HL-60/S4 treated with phorbol 12-myristate 13-acetate at 8.2 ng/mL for 4 days and 3 days (cell line): Measurements from ENCODE around the gene EEF1A1.

Experiments used
- in situ Hi-C: fragments of 300-500 bp; cut with MboI; formaldehyde crosslinking; loops from 2 replicates; pipeline ENCODE4 v1.15.0; 2022; ENCODE audit warnings: low sequenced_read_pairs

The EEF1A1 gene

GRCh38 chr6:73538116-73538779 is 17.4 kb upstream of the EEF1A1 start:
- in situ Hi-C loops, result no loop called here

DNA sequence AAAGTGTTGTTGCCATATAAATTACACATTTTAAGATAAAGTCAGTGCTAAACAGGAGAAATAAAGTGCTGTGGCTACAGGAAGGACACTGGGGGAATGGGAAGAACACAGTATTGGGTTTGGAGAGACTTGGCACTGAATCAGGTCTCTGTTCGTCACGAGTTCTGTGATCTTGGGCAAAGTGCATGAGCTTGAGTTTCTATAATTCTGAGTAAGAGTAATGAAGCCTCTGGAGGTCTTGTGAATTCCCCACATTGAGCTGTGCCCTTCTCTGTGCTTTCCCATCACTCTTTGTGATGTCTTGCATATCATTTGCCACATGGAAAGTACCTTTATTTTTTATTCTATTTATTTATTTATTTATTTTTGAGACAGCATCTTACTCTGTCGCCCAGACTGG is 16.8 kb upstream of the EEF1A1 start:
- in situ Hi-C loops, result no loop called here

DNA sequence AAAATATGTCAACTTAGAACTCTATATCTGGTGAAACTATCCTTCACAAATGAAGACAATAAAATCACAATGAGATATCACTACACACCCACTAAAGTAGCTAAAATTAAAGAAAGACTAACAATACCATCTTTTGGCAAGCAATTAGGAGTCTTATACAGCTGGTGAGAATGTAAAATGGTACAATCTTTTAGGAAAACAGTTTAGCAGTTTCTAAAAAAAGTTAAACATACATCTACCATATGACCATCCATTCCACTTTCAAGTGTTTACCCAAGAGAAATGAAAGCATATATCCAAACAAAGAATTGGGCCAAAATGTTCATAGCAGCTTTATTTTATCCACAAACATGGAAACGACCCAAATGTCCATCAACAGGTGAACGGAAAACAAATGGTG is 13.8 kb upstream of the EEF1A1 start:
- in situ Hi-C loops, result no loop called here

DNA sequence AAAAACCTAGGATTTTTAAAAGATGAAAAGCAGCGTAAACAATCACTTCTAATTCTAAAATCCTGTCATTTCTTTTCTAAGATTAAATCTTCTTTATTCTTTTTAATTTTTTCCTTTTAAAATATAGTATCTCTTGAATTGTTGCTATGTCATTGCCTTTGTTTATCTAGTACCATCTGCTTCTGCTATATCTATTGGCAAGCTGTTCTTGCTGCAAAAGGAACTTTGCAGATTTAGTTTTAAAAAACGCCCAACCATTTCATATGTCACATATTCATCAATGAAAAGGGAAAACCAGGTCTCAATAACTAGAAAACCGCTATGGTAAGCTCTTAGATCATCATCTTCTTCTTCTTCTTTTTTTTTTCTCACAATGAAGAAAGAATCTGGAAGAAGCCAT is 11.5 kb upstream of the EEF1A1 start:
- in situ Hi-C loops, result no loop called here

DNA sequence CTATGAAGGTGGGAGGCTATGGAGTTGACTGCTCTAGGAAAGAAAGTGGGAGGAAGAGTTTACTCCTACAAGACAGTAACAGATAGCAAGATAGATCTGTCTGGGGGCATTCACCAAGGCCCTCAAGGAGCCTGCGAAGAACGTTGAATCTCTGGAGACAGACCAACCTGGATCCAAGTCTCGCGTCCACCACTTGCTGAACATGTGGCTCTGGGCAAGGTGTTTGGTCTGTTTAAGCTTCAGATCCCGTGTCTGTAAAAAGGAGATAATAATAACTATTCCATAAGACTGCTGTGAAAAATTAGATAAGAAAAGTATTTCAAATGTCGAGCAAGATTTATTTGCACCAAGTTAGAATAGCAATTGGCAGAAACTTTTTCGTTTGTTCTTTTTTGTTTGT is 8.1 kb upstream of the EEF1A1 start:
- in situ Hi-C loops, result no loop called here

GRCh38 chr6:73525546-73526330 is 4.9 kb upstream of the EEF1A1 start:
- in situ Hi-C loops, result no loop called here

- in situ Hi-C loops, result loop anchor here (25.0 kb wide), 1 partner anchor 89 kb away; no protein-coding TSS in a partner anchor
Measured at GRCh38 chr6:73523434-73524123, 2.7 kb upstream of the EEF1A1 start.

- in situ Hi-C loops, result loop anchor here (25.0 kb wide), 1 partner anchor 91 kb away; no protein-coding TSS in a partner anchor
Measured at GRCh38 chr6:73521351-73521985, 636 bp upstream of the EEF1A1 start.

GRCh38 chr6:73519926-73520687 is 725 bp downstream of the EEF1A1 start:
- in situ Hi-C loops, result loop anchor here (25.0 kb wide), 1 partner anchor 92 kb away; no protein-coding TSS in a partner anchor

DNA sequence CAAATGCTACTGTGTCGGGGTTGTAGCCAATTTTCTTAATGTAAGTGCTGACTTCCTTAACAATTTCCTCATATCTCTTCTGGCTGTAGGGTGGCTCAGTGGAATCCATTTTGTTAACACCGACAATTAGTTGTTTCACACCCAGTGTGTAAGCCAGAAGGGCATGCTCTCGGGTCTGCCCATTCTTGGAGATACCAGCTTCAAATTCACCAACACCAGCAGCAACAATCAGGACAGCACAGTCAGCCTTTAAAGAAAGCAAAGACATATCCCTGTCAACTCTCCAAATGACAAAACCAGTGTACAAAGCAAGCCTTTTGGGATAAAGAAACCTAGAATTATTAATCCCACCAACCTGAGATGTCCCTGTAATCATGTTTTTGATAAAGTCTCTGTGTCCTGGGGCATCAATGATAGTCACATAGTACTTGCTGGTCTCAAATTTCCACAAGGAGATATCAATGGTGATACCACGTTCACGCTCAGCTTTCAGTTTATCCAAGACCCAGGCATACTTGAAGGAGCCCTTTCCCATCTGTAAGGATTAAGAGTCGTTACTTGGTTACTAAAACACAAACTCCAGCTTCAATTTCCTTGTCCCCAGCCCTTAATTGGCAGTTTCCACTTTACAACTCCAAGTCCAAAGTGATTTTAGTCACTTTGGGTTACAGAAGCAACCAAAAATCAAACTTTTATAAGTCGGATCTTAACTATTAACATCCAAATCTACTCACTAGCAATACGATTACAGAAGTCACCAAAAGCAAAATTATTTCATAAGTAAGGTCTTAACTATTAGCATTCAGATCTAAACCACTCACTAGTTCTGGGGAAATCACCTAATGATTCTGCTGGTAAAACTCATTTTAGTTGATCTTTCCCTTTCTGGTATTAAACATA is 1.6 kb downstream of the EEF1A1 start:
- in situ Hi-C loops, result loop anchor here (25.0 kb wide), 1 partner anchor 93 kb away; no protein-coding TSS in a partner anchor

- in situ Hi-C loops, result loop anchor here (25.0 kb wide), 1 partner anchor 94 kb away; no protein-coding TSS in a partner anchor
Measured at GRCh38 chr6:73518100-73518981, 2.5 kb downstream of the EEF1A1 start.

- in situ Hi-C loops, result loop anchor here (25.0 kb wide), 1 partner anchor 95 kb away; no protein-coding TSS in a partner anchor
Measured at GRCh38 chr6:73516514-73517489, 4.0 kb downstream of the EEF1A1 start.

DNA sequence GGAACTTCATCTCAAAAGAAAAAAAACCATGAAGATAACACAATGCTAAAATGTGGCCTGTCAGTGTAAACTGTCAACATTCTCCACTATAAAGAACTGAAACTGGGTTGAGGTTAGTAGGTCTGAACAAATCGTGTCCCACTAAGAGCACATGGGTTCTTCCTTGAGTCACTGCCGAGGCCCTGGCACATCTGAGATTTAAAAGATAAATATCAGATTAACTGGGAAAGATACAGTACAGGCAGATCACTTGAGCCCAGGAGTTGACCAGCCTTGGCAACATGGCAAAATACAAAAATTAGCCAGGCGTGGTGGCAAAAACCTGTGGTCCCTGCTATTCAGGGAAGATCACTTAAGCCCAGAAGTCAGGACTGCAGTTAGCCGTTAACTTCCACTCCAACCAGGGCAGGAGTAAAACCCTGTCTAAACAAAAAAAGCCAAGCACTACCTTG is 5.6 kb downstream of the EEF1A1 start:
- in situ Hi-C loops, result loop anchor here (25.0 kb wide), 1 partner anchor 97 kb away; no protein-coding TSS in a partner anchor

- in situ Hi-C loops, result loop anchor here (25.0 kb wide), 1 partner anchor 98 kb away; no protein-coding TSS in a partner anchor
Measured at GRCh38 chr6:73514746-73515110, 6.1 kb downstream of the EEF1A1 start.

GRCh38 chr6:73513496-73513854 is 7.4 kb downstream of the EEF1A1 start:
- in situ Hi-C loops, result loop anchor here (25.0 kb wide), 1 partner anchor 99 kb away; no protein-coding TSS in a partner anchor

- in situ Hi-C loops, result loop anchor here (25.0 kb wide), 1 partner anchor 101 kb away; no protein-coding TSS in a partner anchor
Measured at GRCh38 chr6:73511796-73512195, 9.0 kb downstream of the EEF1A1 start.

DNA sequence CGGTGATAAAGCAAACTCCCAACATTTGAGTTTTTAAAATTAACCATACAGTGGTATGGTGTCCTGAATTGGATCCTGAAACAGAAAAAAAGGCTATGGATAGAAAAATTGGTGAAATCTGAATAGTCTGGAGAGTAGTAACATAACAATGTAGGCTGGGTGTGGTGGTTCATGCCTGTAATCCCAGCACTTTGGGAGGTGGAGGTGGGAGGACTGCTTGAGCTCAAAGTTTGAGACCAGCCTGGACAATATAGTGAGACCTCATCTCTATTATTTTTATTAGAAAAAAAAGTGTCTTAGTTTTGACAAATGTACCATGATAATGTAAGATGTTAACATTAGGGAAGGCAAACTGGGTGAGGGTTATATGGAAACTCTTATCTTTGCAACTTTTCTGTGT is 11.0 kb downstream of the EEF1A1 start:
- in situ Hi-C loops, result loop anchor here (25.0 kb wide), 1 partner anchor 102 kb away; no protein-coding TSS in a partner anchor
